ENCODE measurements around the gene LDLRAP1.
A peak's percentile ranks its signal among the peaks of the same experiment; 100 is the strongest.

LDLRAP1 gene

GRCh38 chr1:25566176-25566729 is 22.8 kb downstream of the LDLRAP1 start:
- no peak for TF ChIP-seq CTCF (IDR thresholded peaks at IDR 0.05; ENCODE audit: low read length, missing control alignments)
- no peak overlapping the region for H3K4me3 ChIP-seq (replicated peaks; ENCODE audit: low read depth, low read length)
- no peak for DNase-seq (ENCODE audit: low read depth)

GRCh38 chr1:25566730-25567341 is 23.4 kb downstream of the LDLRAP1 start:
- no peak for TF ChIP-seq CTCF (IDR thresholded peaks at IDR 0.05; ENCODE audit: low read length, missing control alignments)
- DNase-seq (ENCODE audit: low read depth): no peak
- H3K4me3 ChIP-seq (replicated peaks; ENCODE audit: low read depth, low read length): no peak overlapping the region

- no peak overlapping the region for H3K4me3 ChIP-seq (replicated peaks; ENCODE audit: low read depth, low read length)
- DNase-seq (ENCODE audit: low read depth): no peak
- TF ChIP-seq CTCF (IDR thresholded peaks at IDR 0.05; ENCODE audit: low read length, missing control alignments): no peak
These were observed 24.3 kb downstream of the LDLRAP1 start for GRCh38 chr1:25567710-25568089.

GRCh38 chr1:25568090-25568833 is 24.9 kb downstream of the LDLRAP1 start:
- no peak overlapping the region for H3K4me3 ChIP-seq (replicated peaks; ENCODE audit: low read depth, low read length)
- peak; percentile 42 for DNase-seq (ENCODE audit: low read depth)
- no peak for TF ChIP-seq CTCF (IDR thresholded peaks at IDR 0.05; ENCODE audit: low read length, missing control alignments)

- peak; percentile 58 for DNase-seq (ENCODE audit: low read depth)
- no peak for TF ChIP-seq CTCF (IDR thresholded peaks at IDR 0.05; ENCODE audit: low read length, missing control alignments)
- no peak overlapping the region for H3K4me3 ChIP-seq (replicated peaks; ENCODE audit: low read depth, low read length)
These were observed 25.6 kb downstream of the LDLRAP1 start for GRCh38 chr1:25568834-25569596.

GRCh38 chr1:25569597-25570396 is 26.4 kb downstream of the LDLRAP1 start:
- peak; percentile 39 for DNase-seq (ENCODE audit: low read depth)
- no peak for TF ChIP-seq CTCF (IDR thresholded peaks at IDR 0.05; ENCODE audit: low read length, missing control alignments)
- no peak overlapping the region for H3K4me3 ChIP-seq (replicated peaks; ENCODE audit: low read depth, low read length)
